SK-N-SH (cell line): Measurements from ENCODE around the gene CSRP1.

ENCODE experiments used
- FOXM1 ChIP-seq: IDR thresholded peaks from 2 replicates; pipeline ENCODE4 v1.4.0; 2012; ENCODE audit warnings: low read depth, mild to moderate bottlenecking
- POLR2AphosphoS5 ChIP-seq: IDR thresholded peaks from 2 replicates; pipeline ENCODE4 v1.6.1; 2012; ENCODE audit warnings: low read depth, low read length
- SMC3 ChIP-seq: IDR thresholded peaks from 2 replicates; pipeline ENCODE4 v1.6.1; 2012; ENCODE audit warnings: low read depth, low read length, improper control_type of control experiment
- TF ChIP-seq, protein P1 (sequence below): IDR thresholded peaks from 2 replicates; pipeline ENCODE4 v1.4.0; 2012; ENCODE audit warnings: low read depth, borderline replicate concordance
- TF ChIP-seq, protein P2 (sequence below): fragments of 200-600 bp; sonication (generic); IDR thresholded peaks from 2 replicates; pipeline ENCODE4 v1.6.1; 2017; ENCODE audit warnings: antibody characterized with exemption, mild to moderate bottlenecking, moderate library complexity
- TF ChIP-seq, protein P3 (sequence below): IDR thresholded peaks from 2 replicates; pipeline ENCODE4 v1.6.1; 2012; ENCODE audit warnings: mild to moderate bottlenecking, low read depth, low read length, moderate library complexity
- TF ChIP-seq, protein P4 (sequence below): fragments of 150-350 bp; IDR thresholded peaks from 2 replicates; pipeline ENCODE4 v1.6.1; 2016; ENCODE audit warnings: mild to moderate bottlenecking, low read depth, low read length
- TF ChIP-seq, protein P5 (sequence below): fragments of 150-350 bp; IDR thresholded peaks from 2 replicates; pipeline ENCODE4 v1.6.1; 2017; ENCODE audit warnings: antibody characterized with exemption, low read length, low read depth, borderline replicate concordance

DNA sequence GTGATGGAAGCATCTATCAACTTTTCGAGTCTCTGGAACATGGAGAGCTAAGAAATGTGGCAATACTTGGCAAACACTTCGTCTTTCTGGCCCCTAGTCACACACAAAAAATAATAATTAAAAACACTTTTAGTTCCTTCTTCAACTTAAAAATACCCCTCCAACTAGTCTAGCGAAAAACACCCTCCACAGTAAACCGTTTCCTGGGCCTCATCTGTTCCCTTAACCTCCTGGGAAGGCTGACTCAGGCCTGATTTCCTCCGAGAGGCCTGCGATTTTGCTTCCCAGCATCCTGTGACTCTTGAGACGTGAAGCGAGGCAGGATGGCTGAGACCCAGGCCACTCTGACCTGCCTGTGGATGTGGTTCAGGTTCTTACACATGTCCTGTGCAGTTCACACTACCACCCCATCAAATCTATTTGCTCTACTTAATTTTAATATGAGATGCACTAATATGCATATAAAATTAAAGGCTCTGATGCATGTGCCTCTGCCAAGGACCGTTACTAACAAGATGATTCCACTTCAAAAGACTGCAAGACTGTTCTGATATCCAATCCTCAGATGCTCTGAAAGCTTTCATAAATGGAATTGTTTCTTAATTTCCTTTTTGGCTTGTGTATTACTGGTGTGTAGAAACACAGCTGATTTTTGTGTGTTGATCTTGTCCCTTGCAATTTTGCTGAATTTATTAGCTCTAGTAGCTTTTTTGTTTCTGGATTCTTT is 35.5 kb upstream of the CSRP1 start:
- TF ChIP-seq, protein P1, sequence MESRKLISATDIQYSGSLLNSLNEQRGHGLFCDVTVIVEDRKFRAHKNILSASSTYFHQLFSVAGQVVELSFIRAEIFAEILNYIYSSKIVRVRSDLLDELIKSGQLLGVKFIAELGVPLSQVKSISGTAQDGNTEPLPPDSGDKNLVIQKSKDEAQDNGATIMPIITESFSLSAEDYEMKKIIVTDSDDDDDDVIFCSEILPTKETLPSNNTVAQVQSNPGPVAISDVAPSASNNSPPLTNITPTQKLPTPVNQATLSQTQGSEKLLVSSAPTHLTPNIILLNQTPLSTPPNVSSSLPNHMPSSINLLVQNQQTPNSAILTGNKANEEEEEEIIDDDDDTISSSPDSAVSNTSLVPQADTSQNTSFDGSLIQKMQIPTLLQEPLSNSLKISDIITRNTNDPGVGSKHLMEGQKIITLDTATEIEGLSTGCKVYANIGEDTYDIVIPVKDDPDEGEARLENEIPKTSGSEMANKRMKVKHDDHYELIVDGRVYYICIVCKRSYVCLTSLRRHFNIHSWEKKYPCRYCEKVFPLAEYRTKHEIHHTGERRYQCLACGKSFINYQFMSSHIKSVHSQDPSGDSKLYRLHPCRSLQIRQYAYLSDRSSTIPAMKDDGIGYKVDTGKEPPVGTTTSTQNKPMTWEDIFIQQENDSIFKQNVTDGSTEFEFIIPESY = no peak
- TF ChIP-seq, protein P2, sequence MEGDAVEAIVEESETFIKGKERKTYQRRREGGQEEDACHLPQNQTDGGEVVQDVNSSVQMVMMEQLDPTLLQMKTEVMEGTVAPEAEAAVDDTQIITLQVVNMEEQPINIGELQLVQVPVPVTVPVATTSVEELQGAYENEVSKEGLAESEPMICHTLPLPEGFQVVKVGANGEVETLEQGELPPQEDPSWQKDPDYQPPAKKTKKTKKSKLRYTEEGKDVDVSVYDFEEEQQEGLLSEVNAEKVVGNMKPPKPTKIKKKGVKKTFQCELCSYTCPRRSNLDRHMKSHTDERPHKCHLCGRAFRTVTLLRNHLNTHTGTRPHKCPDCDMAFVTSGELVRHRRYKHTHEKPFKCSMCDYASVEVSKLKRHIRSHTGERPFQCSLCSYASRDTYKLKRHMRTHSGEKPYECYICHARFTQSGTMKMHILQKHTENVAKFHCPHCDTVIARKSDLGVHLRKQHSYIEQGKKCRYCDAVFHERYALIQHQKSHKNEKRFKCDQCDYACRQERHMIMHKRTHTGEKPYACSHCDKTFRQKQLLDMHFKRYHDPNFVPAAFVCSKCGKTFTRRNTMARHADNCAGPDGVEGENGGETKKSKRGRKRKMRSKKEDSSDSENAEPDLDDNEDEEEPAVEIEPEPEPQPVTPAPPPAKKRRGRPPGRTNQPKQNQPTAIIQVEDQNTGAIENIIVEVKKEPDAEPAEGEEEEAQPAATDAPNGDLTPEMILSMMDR = no peak
- TF ChIP-seq, protein P3, sequence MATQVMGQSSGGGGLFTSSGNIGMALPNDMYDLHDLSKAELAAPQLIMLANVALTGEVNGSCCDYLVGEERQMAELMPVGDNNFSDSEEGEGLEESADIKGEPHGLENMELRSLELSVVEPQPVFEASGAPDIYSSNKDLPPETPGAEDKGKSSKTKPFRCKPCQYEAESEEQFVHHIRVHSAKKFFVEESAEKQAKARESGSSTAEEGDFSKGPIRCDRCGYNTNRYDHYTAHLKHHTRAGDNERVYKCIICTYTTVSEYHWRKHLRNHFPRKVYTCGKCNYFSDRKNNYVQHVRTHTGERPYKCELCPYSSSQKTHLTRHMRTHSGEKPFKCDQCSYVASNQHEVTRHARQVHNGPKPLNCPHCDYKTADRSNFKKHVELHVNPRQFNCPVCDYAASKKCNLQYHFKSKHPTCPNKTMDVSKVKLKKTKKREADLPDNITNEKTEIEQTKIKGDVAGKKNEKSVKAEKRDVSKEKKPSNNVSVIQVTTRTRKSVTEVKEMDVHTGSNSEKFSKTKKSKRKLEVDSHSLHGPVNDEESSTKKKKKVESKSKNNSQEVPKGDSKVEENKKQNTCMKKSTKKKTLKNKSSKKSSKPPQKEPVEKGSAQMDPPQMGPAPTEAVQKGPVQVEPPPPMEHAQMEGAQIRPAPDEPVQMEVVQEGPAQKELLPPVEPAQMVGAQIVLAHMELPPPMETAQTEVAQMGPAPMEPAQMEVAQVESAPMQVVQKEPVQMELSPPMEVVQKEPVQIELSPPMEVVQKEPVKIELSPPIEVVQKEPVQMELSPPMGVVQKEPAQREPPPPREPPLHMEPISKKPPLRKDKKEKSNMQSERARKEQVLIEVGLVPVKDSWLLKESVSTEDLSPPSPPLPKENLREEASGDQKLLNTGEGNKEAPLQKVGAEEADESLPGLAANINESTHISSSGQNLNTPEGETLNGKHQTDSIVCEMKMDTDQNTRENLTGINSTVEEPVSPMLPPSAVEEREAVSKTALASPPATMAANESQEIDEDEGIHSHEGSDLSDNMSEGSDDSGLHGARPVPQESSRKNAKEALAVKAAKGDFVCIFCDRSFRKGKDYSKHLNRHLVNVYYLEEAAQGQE = no peak
- TF ChIP-seq, protein P4, sequence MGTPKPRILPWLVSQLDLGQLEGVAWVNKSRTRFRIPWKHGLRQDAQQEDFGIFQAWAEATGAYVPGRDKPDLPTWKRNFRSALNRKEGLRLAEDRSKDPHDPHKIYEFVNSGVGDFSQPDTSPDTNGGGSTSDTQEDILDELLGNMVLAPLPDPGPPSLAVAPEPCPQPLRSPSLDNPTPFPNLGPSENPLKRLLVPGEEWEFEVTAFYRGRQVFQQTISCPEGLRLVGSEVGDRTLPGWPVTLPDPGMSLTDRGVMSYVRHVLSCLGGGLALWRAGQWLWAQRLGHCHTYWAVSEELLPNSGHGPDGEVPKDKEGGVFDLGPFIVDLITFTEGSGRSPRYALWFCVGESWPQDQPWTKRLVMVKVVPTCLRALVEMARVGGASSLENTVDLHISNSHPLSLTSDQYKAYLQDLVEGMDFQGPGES = no peak
- TF ChIP-seq, protein P5, sequence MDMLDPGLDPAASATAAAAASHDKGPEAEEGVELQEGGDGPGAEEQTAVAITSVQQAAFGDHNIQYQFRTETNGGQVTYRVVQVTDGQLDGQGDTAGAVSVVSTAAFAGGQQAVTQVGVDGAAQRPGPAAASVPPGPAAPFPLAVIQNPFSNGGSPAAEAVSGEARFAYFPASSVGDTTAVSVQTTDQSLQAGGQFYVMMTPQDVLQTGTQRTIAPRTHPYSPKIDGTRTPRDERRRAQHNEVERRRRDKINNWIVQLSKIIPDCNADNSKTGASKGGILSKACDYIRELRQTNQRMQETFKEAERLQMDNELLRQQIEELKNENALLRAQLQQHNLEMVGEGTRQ = no peak
- TF ChIP-seq FOXM1 (no peak), SMC3 (no peak), POLR2AphosphoS5 (no peak)
